KOPT-K1 (cell line): Measurements from ENCODE around the gene NEIL3.

ENCODE experiments used
- H3K27ac ChIP-seq: fragments of 200-600 bp; sonication (generic); 2 replicates; pipeline ENCODE4 v1.5.1; 2016; ENCODE audit warnings: antibody characterized with exemption, mild to moderate bottlenecking, low read depth, low read length; ENCODE audit not compliant: poor library complexity, severe bottlenecking
- H3K36me3 ChIP-seq: fragments of 200-600 bp; sonication (generic); 2 replicates; pipeline ENCODE4 v1.5.1; 2017; ENCODE audit warnings: antibody characterized with exemption, mild to moderate bottlenecking, low read length, moderate library complexity; ENCODE audit not compliant: insufficient read depth
- H3K9me3 ChIP-seq: fragments of 200-600 bp; sonication (generic); 2 replicates; pipeline ENCODE4 v1.5.1; 2017; ENCODE audit warnings: antibody characterized with exemption, low read length, mild to moderate bottlenecking; ENCODE audit not compliant: insufficient read depth, poor library complexity, severe bottlenecking

The NEIL3 gene

DNA sequence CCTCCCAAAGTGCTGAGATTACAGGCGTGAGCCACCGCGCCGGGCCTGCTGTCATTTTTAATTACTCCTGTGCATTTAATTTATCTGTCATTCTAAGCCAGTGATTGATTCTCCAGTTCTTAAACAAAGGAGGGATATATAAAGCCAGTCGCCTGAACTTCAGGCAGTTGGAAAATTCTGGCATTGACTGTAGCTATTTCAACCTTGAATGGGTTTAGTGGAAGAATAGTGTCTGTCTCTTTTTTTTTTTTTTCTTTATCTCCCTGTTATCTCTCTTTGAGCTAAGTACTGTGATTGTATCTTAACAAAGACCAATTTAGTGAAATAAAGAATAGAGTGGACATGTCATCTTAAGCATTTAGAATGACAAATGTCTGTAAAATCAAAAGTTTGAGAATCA lies 11.0 kb downstream of the NEIL3 start:
- Histone ChIP-seq H3K36me3 (peaks cover 84% of the 10 kb centered on the region), H3K27ac (no peak overlapping the region), H3K9me3 (peaks cover under 1% of the 10 kb centered on the region)

DNA sequence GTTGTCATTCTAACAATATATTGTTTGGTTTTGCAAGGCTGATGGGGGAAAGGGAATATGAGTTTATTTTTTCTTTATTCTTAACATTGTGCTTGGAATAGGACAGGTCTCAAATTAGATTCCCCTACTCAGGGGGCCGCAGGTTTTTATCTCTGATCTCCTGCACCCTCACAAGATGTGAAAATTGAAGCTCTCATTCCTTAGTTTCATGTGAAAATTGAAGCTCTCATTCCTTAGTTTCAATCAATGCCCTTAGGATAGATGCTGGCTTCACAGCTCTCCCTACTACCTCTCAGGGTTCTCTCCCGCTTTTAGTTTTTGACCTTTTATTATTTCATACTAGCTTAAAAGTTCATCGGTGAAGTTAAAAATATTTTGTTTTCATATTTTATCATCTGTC lies 12.0 kb downstream of the NEIL3 start:
- Histone ChIP-seq H3K36me3 (peaks cover 90% of the 10 kb centered on the region), H3K9me3 (peaks cover 6% of the 10 kb centered on the region), H3K27ac (no peak overlapping the region)

DNA sequence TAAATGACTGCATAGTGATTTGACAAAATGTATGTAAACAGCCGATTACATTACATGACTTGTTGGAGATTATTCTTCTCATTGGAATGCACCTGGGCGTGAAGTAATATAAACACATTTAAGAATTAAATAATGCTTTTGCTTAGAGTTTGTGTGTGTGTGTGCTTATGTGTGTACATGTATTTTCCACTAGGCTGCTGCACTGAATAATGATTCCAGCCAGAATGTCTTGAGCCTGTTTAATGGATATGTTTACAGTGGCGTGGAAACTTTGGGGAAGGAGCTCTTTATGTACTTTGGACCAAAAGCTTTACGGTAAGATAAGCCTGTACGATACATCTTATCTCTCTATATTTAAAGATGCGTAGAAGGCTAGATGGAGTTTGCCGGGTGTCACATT lies 12.6 kb downstream of the NEIL3 start:
- H3K27ac ChIP-seq = no peak overlapping the region
- peaks cover 13% of the 10 kb centered on the region for H3K9me3 ChIP-seq
- peaks cover 90% of the 10 kb centered on the region for H3K36me3 ChIP-seq

DNA sequence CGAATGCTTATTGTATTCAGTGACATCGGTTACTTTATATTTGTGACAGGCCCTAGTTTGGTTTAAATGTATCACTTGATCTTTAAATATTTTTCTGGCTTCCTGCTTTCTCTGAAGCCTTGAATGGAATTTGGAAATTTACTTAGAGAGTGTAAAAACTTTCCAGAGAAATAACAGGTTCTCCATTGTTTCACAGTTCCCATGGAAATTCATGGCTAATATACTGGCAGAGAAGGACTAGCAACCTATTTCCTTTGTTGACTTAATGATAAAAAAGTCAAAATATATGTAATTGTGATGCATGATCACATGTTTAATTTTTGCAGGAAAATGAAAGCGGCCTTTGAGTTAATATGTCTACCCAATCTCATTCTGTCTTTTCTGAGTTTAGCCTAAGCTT lies 13.2 kb downstream of the NEIL3 start:
- peaks cover 90% of the 10 kb centered on the region for H3K36me3 ChIP-seq
- no peak overlapping the region for H3K27ac ChIP-seq
- H3K9me3 ChIP-seq = peaks cover 19% of the 10 kb centered on the region

DNA sequence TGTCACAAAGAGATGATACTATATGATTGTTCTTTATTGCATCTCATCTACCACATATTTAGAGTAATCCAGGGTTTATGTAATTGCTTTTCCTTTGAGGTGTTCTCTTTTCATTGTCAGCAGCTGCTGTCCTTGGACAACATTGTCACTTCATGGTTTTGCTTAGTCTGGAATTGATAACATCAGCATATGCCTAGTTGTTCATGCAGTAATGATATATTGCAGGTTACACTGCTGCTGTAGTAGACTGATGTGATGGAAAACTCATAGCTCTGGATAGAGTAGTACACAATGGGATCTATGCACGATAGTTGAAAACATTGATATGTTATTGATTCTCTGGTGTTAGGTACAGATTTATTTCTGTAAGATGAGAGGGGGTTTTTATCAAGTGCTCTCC lies 13.7 kb downstream of the NEIL3 start:
- no peak overlapping the region for H3K27ac ChIP-seq

DNA sequence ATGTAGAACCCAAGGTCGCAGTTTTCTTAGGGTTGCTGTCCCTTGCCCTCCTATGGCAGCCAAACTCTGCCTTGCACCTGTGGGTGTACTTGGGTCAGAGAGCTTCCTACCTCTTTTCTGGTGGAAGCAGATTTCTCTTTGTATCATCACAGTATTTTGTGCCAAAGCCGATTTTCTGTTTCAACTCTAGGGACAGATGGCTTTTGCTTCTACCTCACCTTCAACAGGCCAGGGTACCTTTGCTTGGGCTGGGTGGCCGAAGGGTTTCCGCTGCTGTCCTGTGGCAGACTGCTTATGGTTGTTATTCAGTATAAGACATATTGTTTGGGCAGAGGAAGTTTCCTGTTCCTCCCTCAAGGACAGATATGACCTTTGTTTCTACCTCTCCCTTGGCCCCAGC lies 22.4 kb downstream of the NEIL3 start:
- H3K36me3 ChIP-seq = peaks cover 99% of the 10 kb centered on the region
- H3K9me3 ChIP-seq = peaks cover 48% of the 10 kb centered on the region
- H3K27ac ChIP-seq = peak overlapping the region; percentile 4

More for the DNA sequence above, 13.7 kb downstream of the NEIL3 start:
- peaks cover 91% of the 10 kb centered on the region for H3K36me3 ChIP-seq
- H3K9me3 ChIP-seq = peaks cover 24% of the 10 kb centered on the region

DNA sequence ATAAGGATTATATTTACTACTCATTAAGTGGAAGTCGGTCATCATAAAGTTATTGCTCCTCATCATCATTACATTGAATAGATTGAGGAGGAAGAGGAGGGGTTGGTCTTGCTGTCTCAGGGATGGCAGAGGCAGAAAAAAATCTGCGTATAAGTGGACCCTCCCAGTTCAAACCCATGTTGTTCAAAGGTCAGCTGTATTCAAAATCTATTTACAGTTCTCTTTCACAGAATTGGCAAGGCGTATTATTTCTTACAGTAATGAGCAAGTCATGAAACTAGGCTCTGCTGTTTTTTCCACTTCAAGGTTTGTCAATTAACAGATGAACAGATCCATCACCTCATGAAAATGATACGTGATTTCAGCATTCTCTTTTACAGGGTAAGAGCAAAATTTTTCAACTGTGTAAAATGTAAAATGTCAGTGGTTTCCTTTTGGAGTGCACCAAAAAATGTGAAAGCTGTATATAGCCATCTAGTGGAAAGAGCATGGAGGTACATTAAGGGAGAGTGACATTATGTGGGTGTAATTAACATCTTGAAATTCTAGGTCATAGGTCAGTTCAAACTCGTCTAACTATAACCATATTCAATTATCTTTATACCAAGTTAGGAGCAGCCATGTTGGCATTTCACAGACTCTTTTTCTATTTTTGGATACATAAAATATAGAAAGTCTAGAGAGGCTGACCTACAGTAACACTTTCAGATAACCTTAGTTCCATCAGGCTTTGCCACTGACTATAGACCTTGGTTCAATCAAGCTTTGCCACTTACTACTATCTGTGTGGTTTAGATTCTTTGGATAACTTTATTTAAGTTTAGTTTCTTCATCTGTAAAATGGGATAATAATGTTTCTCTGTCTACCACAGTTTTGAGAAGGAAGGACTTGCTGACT lies 30.1 kb downstream of the NEIL3 start:
- Histone ChIP-seq H3K36me3 (peaks cover 100% of the 10 kb centered on the region), H3K9me3 (no peaks in the 10 kb centered on the region), H3K27ac (peak overlapping the region; percentile 31)

DNA sequence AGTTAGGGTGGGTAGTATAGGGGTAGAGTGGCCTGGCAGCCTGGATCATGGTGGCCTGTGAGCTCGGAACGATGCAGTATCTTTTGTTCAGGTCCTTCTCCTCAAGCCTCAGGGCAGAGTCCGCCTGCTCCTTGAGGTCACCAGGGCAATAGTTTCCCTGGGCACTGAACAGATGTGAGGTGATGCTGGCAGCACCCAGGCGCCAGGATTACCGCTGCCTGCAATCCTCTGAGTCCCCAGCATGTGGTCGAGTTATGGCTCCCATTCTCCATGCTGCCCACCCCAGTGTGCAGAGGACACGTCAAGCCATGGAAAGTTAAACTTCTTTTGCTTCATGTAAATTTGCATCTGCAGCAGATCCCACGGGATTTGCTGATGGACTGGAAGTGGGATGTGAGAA lies 38.7 kb downstream of the NEIL3 start:
- no peaks in the 10 kb centered on the region for H3K9me3 ChIP-seq
- no peak overlapping the region for H3K27ac ChIP-seq
- peaks cover 99% of the 10 kb centered on the region for H3K36me3 ChIP-seq

DNA sequence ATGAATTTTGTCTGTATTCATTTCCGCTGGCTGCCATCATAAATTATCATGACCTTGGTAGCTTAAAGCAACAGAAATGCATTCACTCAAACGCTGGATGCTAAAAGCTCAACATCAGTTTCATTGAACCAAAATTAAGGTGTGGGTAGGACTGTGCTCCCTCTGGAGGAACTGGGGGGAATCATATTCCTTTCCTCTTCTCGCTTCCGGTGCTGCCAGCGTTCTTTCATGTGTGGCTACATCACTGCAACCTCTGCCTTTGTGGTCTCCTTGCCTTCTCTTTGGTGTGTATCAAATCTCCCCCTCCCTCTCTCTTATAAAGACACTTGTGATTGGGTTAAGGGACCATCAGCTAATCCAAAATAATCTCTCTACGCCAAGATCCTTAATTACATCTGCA lies 39.5 kb downstream of the NEIL3 start:
- H3K36me3 ChIP-seq = peaks cover 99% of the 10 kb centered on the region
- H3K27ac ChIP-seq = no peak overlapping the region
- H3K9me3 ChIP-seq = no peaks in the 10 kb centered on the region

DNA sequence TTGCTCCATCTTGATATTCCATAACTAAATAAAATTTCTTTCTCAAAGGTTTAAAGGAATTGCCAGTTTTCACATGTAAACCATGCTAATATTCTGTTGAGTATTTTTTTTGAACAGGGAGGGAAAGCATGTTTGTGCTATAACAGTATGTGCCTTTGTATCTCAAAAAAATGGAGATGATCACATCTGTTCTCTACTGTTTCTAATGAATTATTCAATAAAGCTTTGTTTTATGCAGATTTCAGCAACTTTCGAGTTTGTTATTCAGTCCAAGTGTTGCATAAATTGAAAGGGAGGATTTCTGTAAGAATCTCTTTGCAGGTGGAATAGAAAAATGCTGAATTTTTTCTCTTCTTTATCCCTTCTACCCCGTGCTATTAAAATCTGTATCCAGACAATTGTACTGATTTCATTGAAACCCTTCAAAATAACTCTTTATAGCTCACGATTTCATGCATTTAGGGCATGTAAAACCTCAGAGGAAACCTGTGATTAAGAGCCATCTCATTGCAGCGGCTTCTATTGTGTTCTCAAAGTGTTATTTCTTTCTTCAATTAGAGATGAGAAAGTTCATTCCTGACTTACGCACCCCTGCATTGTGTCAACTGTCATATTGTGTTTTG lies 42.1 kb downstream of the NEIL3 start:
- no peak overlapping the region for H3K27ac ChIP-seq
- peaks cover 99% of the 10 kb centered on the region for H3K36me3 ChIP-seq
- H3K9me3 ChIP-seq = no peaks in the 10 kb centered on the region

DNA sequence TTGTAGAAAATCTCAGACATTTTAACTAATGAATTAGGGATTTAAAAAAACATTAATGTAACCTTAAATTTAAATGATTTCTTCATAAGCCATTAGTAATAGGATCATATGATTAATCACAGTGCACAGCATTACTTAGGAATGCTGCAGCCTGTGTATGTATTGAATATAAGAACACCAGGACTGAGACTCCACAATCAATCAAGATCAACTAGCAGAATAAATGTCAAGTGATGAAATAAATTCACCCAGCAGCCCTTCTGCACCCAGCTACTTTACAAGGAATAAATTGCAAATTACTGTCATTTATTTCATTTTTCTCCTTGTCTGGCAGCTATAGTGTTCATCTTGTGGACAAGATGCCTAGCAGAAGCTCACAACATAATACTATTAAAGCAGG lies 46.5 kb downstream of the NEIL3 start:
- no peak overlapping the region for H3K27ac ChIP-seq
- peaks cover 100% of the 10 kb centered on the region for H3K36me3 ChIP-seq

DNA sequence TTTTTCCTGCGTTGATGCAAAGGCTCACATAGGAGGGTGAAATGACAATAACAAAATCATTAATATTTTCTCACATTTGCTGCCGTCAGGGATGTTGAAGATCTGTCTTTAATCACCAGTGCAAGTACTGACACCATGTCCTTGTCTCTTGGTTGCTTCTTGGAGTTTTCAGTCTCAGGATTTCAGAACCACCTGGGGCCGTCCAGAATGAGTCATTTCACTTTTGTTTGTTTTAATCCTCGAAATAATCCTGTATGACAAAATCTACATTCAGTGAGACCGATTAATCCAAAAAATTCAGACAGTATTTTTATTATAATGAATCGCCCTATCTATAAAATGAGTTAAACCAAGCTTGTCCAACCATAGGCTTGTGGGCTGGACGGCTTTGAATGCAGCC lies 47.2 kb downstream of the NEIL3 start:
- Histone ChIP-seq H3K36me3 (peaks cover 100% of the 10 kb centered on the region), H3K27ac (no peak overlapping the region), H3K9me3 (no peaks in the 10 kb centered on the region)

More for the DNA sequence above, 46.5 kb downstream of the NEIL3 start:
- no peaks in the 10 kb centered on the region for H3K9me3 ChIP-seq

DNA sequence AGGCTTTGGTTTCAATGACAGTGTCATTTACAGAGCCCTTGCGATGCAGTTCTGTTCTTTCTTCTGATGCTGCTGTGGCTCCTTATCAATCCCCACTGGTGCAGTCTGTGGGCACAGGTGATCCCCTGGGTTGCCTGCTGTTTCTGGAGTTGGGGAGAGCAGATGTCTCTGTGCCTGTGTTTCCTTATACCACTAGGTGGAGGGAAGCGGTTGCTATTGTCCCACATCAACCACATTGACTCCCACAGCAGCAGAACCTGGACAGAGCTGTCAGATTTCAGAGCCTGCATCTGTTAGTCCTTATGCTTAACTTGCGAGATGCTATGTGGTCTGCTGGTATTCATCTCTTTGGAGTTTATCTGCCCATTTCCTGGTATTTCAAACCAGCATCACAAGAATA lies 57.7 kb downstream of the NEIL3 start:
- Histone ChIP-seq H3K9me3 (no peaks in the 10 kb centered on the region), H3K36me3 (peaks cover 59% of the 10 kb centered on the region), H3K27ac (no peak overlapping the region)

DNA sequence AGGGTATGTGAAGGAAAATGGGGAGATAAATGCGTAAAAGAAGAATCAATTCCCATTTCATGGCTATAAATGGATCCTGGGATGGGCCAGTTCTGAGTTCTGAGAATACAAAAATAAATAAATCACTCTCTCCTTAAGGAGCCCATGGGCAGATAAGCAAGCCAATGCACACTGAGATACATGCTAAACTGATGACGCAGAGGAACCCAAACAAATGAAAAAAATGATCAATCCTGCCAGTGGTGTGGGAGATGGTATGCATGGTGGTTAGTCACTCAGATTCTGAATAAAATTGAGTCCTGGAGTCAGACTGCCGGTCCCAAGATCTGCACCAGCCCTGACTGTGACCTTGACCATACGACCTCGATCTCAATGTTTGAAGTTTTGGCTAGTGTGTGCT lies 59.7 kb downstream of the NEIL3 start:
- no peak overlapping the region for H3K27ac ChIP-seq
- no peaks in the 10 kb centered on the region for H3K9me3 ChIP-seq
- peaks cover 39% of the 10 kb centered on the region for H3K36me3 ChIP-seq

DNA sequence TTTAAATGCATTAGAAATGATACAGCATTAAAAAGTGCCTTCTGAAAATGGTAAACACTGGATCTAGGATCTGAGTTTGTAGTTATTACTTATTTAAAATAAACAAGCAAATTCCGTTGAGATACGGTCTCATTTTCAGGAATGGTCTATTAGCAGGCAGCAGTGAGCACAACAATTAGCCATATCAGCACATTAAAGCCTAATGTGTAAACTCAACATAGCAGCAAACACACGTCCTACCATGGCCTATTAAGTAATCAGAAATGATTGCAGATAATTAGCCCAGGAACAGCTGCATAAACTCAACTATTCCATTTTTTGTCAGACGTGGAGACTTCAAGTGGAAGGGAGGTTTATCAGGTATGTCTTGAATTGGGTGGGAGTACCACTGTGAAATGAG lies 61.8 kb downstream of the NEIL3 start:
- Histone ChIP-seq H3K9me3 (no peaks in the 10 kb centered on the region), H3K36me3 (peaks cover 23% of the 10 kb centered on the region), H3K27ac (no peak overlapping the region)

DNA sequence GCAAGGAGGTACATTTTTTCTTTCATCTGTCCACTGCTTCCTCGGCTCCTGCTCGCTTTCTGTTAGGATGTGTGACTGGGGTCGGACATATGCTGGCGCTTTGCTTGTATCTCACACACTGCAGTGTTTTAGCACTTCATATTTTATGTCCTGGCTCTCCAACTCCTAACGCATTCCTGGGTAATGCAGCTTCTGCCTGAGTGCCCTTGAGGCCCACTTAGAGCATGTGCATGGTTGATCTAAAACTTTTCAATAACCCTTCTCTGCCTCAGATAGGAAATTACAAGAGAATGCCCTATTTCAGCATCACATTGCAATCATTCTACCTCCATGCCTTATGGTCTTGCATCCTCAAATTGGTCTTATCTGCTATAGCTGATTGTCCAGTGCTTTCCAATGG lies 65.3 kb downstream of the NEIL3 start:
- no peaks in the 10 kb centered on the region for H3K9me3 ChIP-seq
- no peak overlapping the region for H3K27ac ChIP-seq
- peaks cover 8% of the 10 kb centered on the region for H3K36me3 ChIP-seq
